GOT3 (cell line): ENCODE measurements around the gene INVS.
"Not testable (repeated sequence)": the region's sequence is repeated elsewhere in the genome, so short reads cannot be mapped to it uniquely, and the experiment has no call there.

ENCODE experiments used
- DNase-seq: peaks from one replicate; lab custom pipeline; 2025; ENCODE audit warnings: mixed read lengths; lab: John Stamatoyannopoulos, UW

Gene INVS

GRCh38 chr9:100196828-100197227 is 97.8 kb downstream of the INVS start:
- no peak for DNase-seq

GRCh38 chr9:100197553-100197952 is 98.5 kb downstream of the INVS start:
- no peak for DNase-seq

- DNase-seq: no peak
These were observed 103.8 kb downstream of the INVS start for GRCh38 chr9:100202806-100203205.

GRCh38 chr9:100204796-100205195 is 105.8 kb downstream of the INVS start:
- no peak for DNase-seq

GRCh38 chr9:100206899-100207298 is 107.9 kb downstream of the INVS start:
- DNase-seq: no peak

- no peak for DNase-seq
These were observed 109.6 kb downstream of the INVS start for GRCh38 chr9:100208673-100209072.

GRCh38 chr9:100211476-100211875 is 112.4 kb downstream of the INVS start:
- DNase-seq: no peak

GRCh38 chr9:100213730-100214477 is 114.9 kb downstream of the INVS start:
- DNase-seq: no peak

GRCh38 chr9:100216178-100216787 is 117.2 kb downstream of the INVS start:
- DNase-seq: no peak

- no peak for DNase-seq
These were observed 118.5 kb downstream of the INVS start for GRCh38 chr9:100217536-100217935.

GRCh38 chr9:100219347-100219746 is 120.3 kb downstream of the INVS start:
- no peak for DNase-seq

- no peak for DNase-seq
These were observed 121.9 kb downstream of the INVS start for GRCh38 chr9:100220936-100221335.

GRCh38 chr9:100221538-100221937 is 122.5 kb downstream of the INVS start:
- DNase-seq: no peak

- DNase-seq: no peak
These were observed 123.6 kb downstream of the INVS start for GRCh38 chr9:100222674-100223073.

- DNase-seq: no peak
These were observed 128.6 kb downstream of the INVS start for GRCh38 chr9:100227636-100228035.

- no peak for DNase-seq
These were observed 129.4 kb downstream of the INVS start for GRCh38 chr9:100228352-100228869.

- DNase-seq: no peak
These were observed 130.1 kb downstream of the INVS start for GRCh38 chr9:100229136-100229535.

GRCh38 chr9:100229561-100229960 is 130.5 kb downstream of the INVS start:
- DNase-seq: no peak

- DNase-seq: not testable (repeated sequence)
These were observed 137.9 kb downstream of the INVS start for GRCh38 chr9:100236986-100237385.

GRCh38 chr9:100240512-100240911 is 141.5 kb downstream of the INVS start:
- DNase-seq: no peak

- DNase-seq: no peak
These were observed 168.2 kb downstream of the INVS start for GRCh38 chr9:100267211-100267610.

GRCh38 chr9:100268271-100268670 is 169.2 kb downstream of the INVS start:
- DNase-seq: no peak

GRCh38 chr9:100269656-100270055 is 170.6 kb downstream of the INVS start:
- DNase-seq: no peak
